ENCODE measurements around the gene ATP11C. TPM values are rescaled to one million over a fixed set of nuclear protein-coding genes. Genes with fewer than 3 reads are reported as not detected.
"Not testable (repeated sequence)": the region's sequence is repeated elsewhere in the genome, so short reads cannot be mapped to it uniquely, and the experiment has no call there.

Gene ATP11C
- total and polyA plus RNA-seq, 4 donors, result 25.6 to 50.4 (median 29.6) TPM

DNA sequence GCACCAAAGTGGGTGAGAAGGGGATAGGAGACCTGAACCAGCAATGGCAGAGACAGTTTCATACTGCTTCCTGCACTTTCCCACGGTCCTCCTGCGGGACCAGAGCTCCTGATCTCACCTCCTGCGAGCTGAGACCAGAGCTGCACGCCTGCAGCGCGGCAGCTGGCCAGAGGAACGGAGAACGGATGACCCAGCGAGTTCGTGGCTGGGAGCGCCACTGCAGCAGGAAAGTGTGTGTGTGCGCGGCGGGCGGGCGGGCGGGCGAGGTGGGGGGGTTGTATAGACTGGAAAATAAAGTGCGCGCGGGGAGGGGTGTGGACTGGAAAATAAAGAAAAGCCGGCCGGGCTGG, 241.4 kb downstream of the ATP11C start:
- Histone ChIP-seq H3K36me3 (ENCODE audit: control insufficient read depth, insufficient read depth, low read length) (no peaks in the 10 kb centered on the region), H3K9me3 (ENCODE audit: control insufficient read depth, insufficient read depth, low read length) (no peaks in the 10 kb centered on the region), H3K4me1 (ENCODE audit: control insufficient read depth, insufficient read depth, low read length) (peaks cover 9% of the 10 kb centered on the region), H3K4me3 (ENCODE audit: low read depth, low read length) (no peak overlapping the region), H3K27me3 (ENCODE audit: control insufficient read depth, insufficient read depth, low read length) (peaks cover 25% of the 10 kb centered on the region), H3K27ac (ENCODE audit: low read depth, low read length) (no peak overlapping the region)
- peak in 2 of 6 donors; percentile 7 to 19 for DNase-seq (ENCODE audit: low read depth in 4 of 6, low spot score in 6 of 6)
- 14% methylated on average over 16 of the region's 23 CpGs for WGBS (ENCODE audit: insufficient coverage)

- H3K9me3 ChIP-seq (ENCODE audit: control insufficient read depth, insufficient read depth, low read length); H3K4me3 ChIP-seq (ENCODE audit: low read depth, low read length); DNase-seq (ENCODE audit: low read depth in 4 of 6, low spot score in 6 of 6); H3K4me1 ChIP-seq (ENCODE audit: control insufficient read depth, insufficient read depth, low read length); H3K36me3 ChIP-seq (ENCODE audit: control insufficient read depth, insufficient read depth, low read length); H3K27ac ChIP-seq (ENCODE audit: low read depth, low read length); H3K27me3 ChIP-seq (ENCODE audit: control insufficient read depth, insufficient read depth, low read length): not testable (repeated sequence)
- WGBS (ENCODE audit: insufficient coverage), result 65% methylated on average over 4 of the region's 7 CpGs
These were observed 247.7 kb downstream of the ATP11C start for GRCh38 chrX:139685175-139685574.

GRCh38 chrX:139680356-139680755, 252.5 kb downstream of the ATP11C start:
- no peaks in the 10 kb centered on the region for H3K27me3 ChIP-seq (ENCODE audit: control insufficient read depth, insufficient read depth, low read length)
- DNase-seq (ENCODE audit: low read depth in 4 of 6, low spot score in 6 of 6), result no peak
- WGBS (ENCODE audit: insufficient coverage), result no CpG with 5 or more reads among the region's 3 CpGs

More at GRCh38 chrX:139680356-139680755, 252.5 kb downstream of the ATP11C start:
- Histone ChIP-seq H3K9me3 (ENCODE audit: control insufficient read depth, insufficient read depth, low read length) (no peaks in the 10 kb centered on the region), H3K4me1 (ENCODE audit: control insufficient read depth, insufficient read depth, low read length) (no peaks in the 10 kb centered on the region), H3K4me3 (ENCODE audit: low read depth, low read length) (no peak overlapping the region), H3K27ac (ENCODE audit: low read depth, low read length) (no peak overlapping the region), H3K36me3 (ENCODE audit: control insufficient read depth, insufficient read depth, low read length) (no peaks in the 10 kb centered on the region)

Small RNA genes within 50 kb of the gene (small RNA-seq; reads per million reads assigned to genes)
- gene MIR505 (ENCODE audit: low replicate concordance) (11.4 reads per million, percentile 96 among the genes with 10 or more reads in this experiment), gene RF00425 (ENCODE audit: low replicate concordance) (not detected), gene RF01210 (ENCODE audit: low replicate concordance) (not detected), gene RNU6ATAC23P (ENCODE audit: low replicate concordance) (not detected)

Other genes with a start within 250 kb of the ATP11C start
- 10 to 100 TPM in 1 of 2 donors, 1 to 10 TPM in 1; 5.3 to 26.2 TPM for gene MCF2, start 224.9 kb downstream of the ATP11C start, total RNA-seq
- 10 to 100 TPM; 12.7 to 13.8 TPM for gene MCF2, start 224.9 kb downstream of the ATP11C start, polyA plus RNA-seq (ENCODE audit: insufficient read length in 2 of 2)
- not detected for gene CXorf66, start 32.5 kb upstream of the ATP11C start, total RNA-seq
- gene CXorf66, start 32.5 kb upstream of the ATP11C start, polyA plus RNA-seq (ENCODE audit: insufficient read length in 2 of 2), result not detected

Measured in spinal cord (tissue), 10 donors.